Measurements from ENCODE around the gene FAM193A.

Gene FAM193A

GRCh38 chr4:2497931-2498330, 38.5 kb upstream of the FAM193A start:
- ATAC-seq, result no peak
- TF ChIP-seq PPARA (CRISPR knock-in tag; IDR thresholded peaks at IDR 0.05; ENCODE audit: borderline replicate concordance) (no peak), ISL1 (CRISPR knock-in tag; IDR thresholded peaks at IDR 0.05) (no peak)

- TF ChIP-seq RARB (CRISPR knock-in tag; IDR thresholded peaks at IDR 0.05) (no peak), SNAI2 (CRISPR knock-in tag; IDR thresholded peaks at IDR 0.05) (no peak), POU6F1 (CRISPR knock-in tag; IDR thresholded peaks at IDR 0.05; ENCODE audit: borderline replicate concordance, low read depth) (no peak), ZFP30 (CRISPR knock-in tag; IDR thresholded peaks at IDR 0.05) (no peak), OSR1 (CRISPR knock-in tag; IDR thresholded peaks at IDR 0.05) (no peak), TOX (CRISPR knock-in tag; IDR thresholded peaks at IDR 0.05; ENCODE audit: borderline replicate concordance) (no peak), CREB5 (CRISPR knock-in tag; IDR thresholded peaks at IDR 0.05; ENCODE audit: low read depth) (no peak), BACH2 (CRISPR knock-in tag; IDR thresholded peaks at IDR 0.05; ENCODE audit: borderline replicate concordance) (no peak)
- TF ChIP-seq, protein P1, sequence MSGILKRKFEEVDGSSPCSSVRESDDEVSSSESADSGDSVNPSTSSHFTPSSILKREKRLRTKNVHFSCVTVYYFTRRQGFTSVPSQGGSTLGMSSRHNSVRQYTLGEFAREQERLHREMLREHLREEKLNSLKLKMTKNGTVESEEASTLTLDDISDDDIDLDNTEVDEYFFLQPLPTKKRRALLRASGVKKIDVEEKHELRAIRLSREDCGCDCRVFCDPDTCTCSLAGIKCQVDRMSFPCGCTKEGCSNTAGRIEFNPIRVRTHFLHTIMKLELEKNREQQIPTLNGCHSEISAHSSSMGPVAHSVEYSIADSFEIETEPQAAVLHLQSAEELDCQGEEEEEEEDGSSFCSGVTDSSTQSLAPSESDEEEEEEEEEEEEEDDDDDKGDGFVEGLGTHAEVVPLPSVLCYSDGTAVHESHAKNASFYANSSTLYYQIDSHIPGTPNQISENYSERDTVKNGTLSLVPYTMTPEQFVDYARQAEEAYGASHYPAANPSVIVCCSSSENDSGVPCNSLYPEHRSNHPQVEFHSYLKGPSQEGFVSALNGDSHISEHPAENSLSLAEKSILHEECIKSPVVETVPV (CRISPR knock-in tag; IDR thresholded peaks at IDR 0.05), result no peak
- ATAC-seq, result no peak
These were observed 35.9 kb upstream of the FAM193A start for GRCh38 chr4:2500547-2500946.

GRCh38 chr4:2501034-2501594, 35.3 kb upstream of the FAM193A start:
- no peak for TF ChIP-seq PATZ1 (CRISPR knock-in tag; IDR thresholded peaks at IDR 0.05; ENCODE audit: borderline replicate concordance)
- no peak for TF ChIP-seq ISL1 (CRISPR knock-in tag; IDR thresholded peaks at IDR 0.05)
- no peak for TF ChIP-seq ZNF70 (CRISPR knock-in tag; IDR thresholded peaks at IDR 0.05)
- no peak for TF ChIP-seq PPARA (CRISPR knock-in tag; IDR thresholded peaks at IDR 0.05; ENCODE audit: borderline replicate concordance)
- no peak for TF ChIP-seq POU6F1 (CRISPR knock-in tag; IDR thresholded peaks at IDR 0.05; ENCODE audit: borderline replicate concordance, low read depth)
- no peak for TF ChIP-seq CREB5 (CRISPR knock-in tag; IDR thresholded peaks at IDR 0.05; ENCODE audit: low read depth)
- TF ChIP-seq CSDC2 (CRISPR knock-in tag; IDR thresholded peaks at IDR 0.05), result no peak
- no peak for TF ChIP-seq ARNTL (CRISPR knock-in tag; IDR thresholded peaks at IDR 0.05; ENCODE audit: borderline replicate concordance, low read depth)
- ATAC-seq, result no peak; the same call in 2 of the 3 replicates

- ATAC-seq, result no peak
- TF ChIP-seq, protein P1 (CRISPR knock-in tag; IDR thresholded peaks at IDR 0.05), result no peak
- TF ChIP-seq PATZ1 (CRISPR knock-in tag; IDR thresholded peaks at IDR 0.05; ENCODE audit: borderline replicate concordance) (no peak), CSDC2 (CRISPR knock-in tag; IDR thresholded peaks at IDR 0.05) (no peak)
These were observed 32.6 kb upstream of the FAM193A start for GRCh38 chr4:2503809-2504208.
